Gastrocnemius medialis (tissue), 4 donors: ENCODE results near the gene CACNA1F.

Source experiments
- CTCF ChIP-seq, 5 experiments: fragments of 450-650 bp in 3 of 5; fragments of 200-600 bp in 2 of 5; sonication (generic) in 2 of 5; IDR thresholded peaks in 4 of 5; conservative IDR thresholded peaks in 1 of 5; 1 replicate in 4 of 5; 2 replicates in 1 of 5; pipeline ENCODE4 v1.5.1; 2016 to 2019; ENCODE audit warnings: antibody characterized with exemption in 5 of 5, mild to moderate bottlenecking in 3 of 5, moderate library complexity in 3 of 5
- POLR2A ChIP-seq, 2 donors: fragments of 450-650 bp; IDR thresholded peaks; one replicate each; pipeline ENCODE4 v1.6.1; 2017; ENCODE audit warnings: antibody characterized with exemption in 2 of 2, mild to moderate bottlenecking in 2 of 2, moderate library complexity in 2 of 2

GRCh38 chrX:49269767-49270248 lies 36.7 kb upstream of the CACNA1F start, which contains the start of gene PPP1R3F:
- TF ChIP-seq CTCF (IDR thresholded peaks at IDR 0.05 in 4 of 5, conservative IDR thresholded peaks at IDR 0.05 in 1 of 5) (peak in 1 of 5 experiments; percentile 10), POLR2A (IDR thresholded peaks at IDR 0.05) (peak; percentile 78 to 81)
